HepG2 (cell line): Measurements from ENCODE around the gene PIGZ. TPM values are rescaled to one million over a fixed set of nuclear protein-coding genes. Genes with fewer than 3 reads are reported as not detected.

Experiments used
- AKAP8 ChIP-seq: sonication (generic); formaldehyde crosslinking; IDR thresholded peaks from 2 replicates; pipeline ENCODE4 v1.5.1; 2020; ENCODE audit warnings: mild to moderate bottlenecking, missing genetic modification reagents
- BORCS8-MEF2B ChIP-seq: sonication (generic); formaldehyde crosslinking; IDR thresholded peaks from 2 replicates; pipeline ENCODE4 v1.8.0; 2022; ENCODE audit warnings: mild to moderate bottlenecking, missing genetic modification reagents
- FOXA3 ChIP-seq: IDR thresholded peaks from 2 replicates; pipeline ENCODE4 v1.6.1; 2016; ENCODE audit warnings: missing genetic modification reagents, missing compliant biosample characterization
- HDAC2 ChIP-seq: sonication (generic); formaldehyde crosslinking; IDR thresholded peaks from 2 replicates; pipeline ENCODE4 v1.4.0; 2020; ENCODE audit warnings: missing genetic modification reagents
- HOXA7 ChIP-seq: sonication (generic); formaldehyde crosslinking; IDR thresholded peaks from 2 replicates; pipeline ENCODE4 v1.8.1; 2022; ENCODE audit warnings: mild to moderate bottlenecking, missing genetic modification reagents, moderate library complexity
- MAZ ChIP-seq, 2 experiments: sonication (generic) in 1 of 2; formaldehyde crosslinking in 1 of 2; IDR thresholded peaks; 2 replicates each; pipeline versions ENCODE4 v1.5.0 to v1.6.1; 2012 to 2020; ENCODE audit warnings: low read depth in 2 of 2, mild to moderate bottlenecking in 2 of 2, borderline replicate concordance in 1 of 2, improper control_type of control experiment in 1 of 2, low read length in 1 of 2, missing genetic modification reagents in 1 of 2, moderate library complexity in 1 of 2
- NFKB2 ChIP-seq: sonication (generic); formaldehyde crosslinking; IDR thresholded peaks from 2 replicates; pipeline ENCODE4 v1.4.0; 2020; ENCODE audit warnings: missing genetic modification reagents, borderline replicate concordance
- POLR2G ChIP-seq: fragments of 200-400 bp; formaldehyde crosslinking; IDR thresholded peaks from 2 replicates; pipeline ENCODE4 v1.6.1; 2018; ENCODE audit warnings: mild to moderate bottlenecking, low read depth, low read length, moderate library complexity
- RBAK ChIP-seq: sonication (generic); formaldehyde crosslinking; IDR thresholded peaks from 2 replicates; pipeline ENCODE4 v1.5.1; 2020; ENCODE audit warnings: mild to moderate bottlenecking, missing genetic modification reagents
- RBFOX2 ChIP-seq: fragments of 200-400 bp; formaldehyde crosslinking; IDR thresholded peaks from 2 replicates; pipeline ENCODE4 v1.6.1; 2017; ENCODE audit warnings: low read depth, mild to moderate bottlenecking, low read length
- SALL2 ChIP-seq: sonication (generic); formaldehyde crosslinking; IDR thresholded peaks from 2 replicates; pipeline ENCODE4 v1.8.1; 2023; ENCODE audit warnings: mild to moderate bottlenecking, missing genetic modification reagents, inconsistent platforms
- SNRNP70 ChIP-seq: fragments of 200-400 bp; formaldehyde crosslinking; IDR thresholded peaks from 2 replicates; pipeline ENCODE4 v1.6.1; 2017; ENCODE audit warnings: mild to moderate bottlenecking, low read depth, low read length, moderate library complexity
- SRF ChIP-seq: IDR thresholded peaks from 2 replicates; pipeline ENCODE4 v1.6.1; 2011; ENCODE audit warnings: mild to moderate bottlenecking, low read depth, low read length, moderate library complexity
- TCF7L2 ChIP-seq: IDR thresholded peaks from 2 replicates; pipeline ENCODE4 v1.6.1; 2011; ENCODE audit warnings: mild to moderate bottlenecking, low read depth, low read length, moderate library complexity
- ZC3H13 ChIP-seq: sonication (generic); formaldehyde crosslinking; IDR thresholded peaks from 2 replicates; pipeline ENCODE4 v1.8.1; 2023; ENCODE audit warnings: mild to moderate bottlenecking, missing genetic modification reagents, moderate library complexity
- ZFX ChIP-seq: sonication (generic); formaldehyde crosslinking; IDR thresholded peaks from 2 replicates; pipeline ENCODE4 v1.4.0; 2020; ENCODE audit warnings: mild to moderate bottlenecking, low read depth, missing genetic modification reagents, moderate library complexity
- ZNF136 ChIP-seq: sonication (generic); formaldehyde crosslinking; IDR thresholded peaks from 2 replicates; pipeline ENCODE4 v1.8.1; 2022; ENCODE audit warnings: low read depth, mild to moderate bottlenecking, moderate library complexity, missing genetic modification reagents
- ZNF234 ChIP-seq: sonication (generic); formaldehyde crosslinking; conservative IDR thresholded peaks from 2 replicates; pipeline ENCODE4 v1.5.1; 2020; ENCODE audit warnings: mild to moderate bottlenecking, missing genetic modification reagents
- ZNF589 ChIP-seq: sonication (generic); formaldehyde crosslinking; conservative IDR thresholded peaks from 2 replicates; pipeline ENCODE4 v1.8.0; 2022; ENCODE audit warnings: mild to moderate bottlenecking, moderate library complexity, missing genetic modification reagents
- ZNF670 ChIP-seq: sonication (generic); formaldehyde crosslinking; IDR thresholded peaks from 2 replicates; pipeline ENCODE4 v1.8.0; 2022; ENCODE audit warnings: mild to moderate bottlenecking, missing genetic modification reagents, borderline replicate concordance
- ZNF776 ChIP-seq: sonication (generic); formaldehyde crosslinking; IDR thresholded peaks from 2 replicates; pipeline ENCODE4 v1.4.0; 2020; ENCODE audit warnings: mild to moderate bottlenecking, missing genetic modification reagents
- ZNF790 ChIP-seq: sonication (generic); formaldehyde crosslinking; IDR thresholded peaks from 2 replicates; pipeline ENCODE4 v1.8.0; 2022; ENCODE audit warnings: missing genetic modification reagents, mild to moderate bottlenecking, borderline replicate concordance
- ZNF816 ChIP-seq: sonication (generic); formaldehyde crosslinking; IDR thresholded peaks from 2 replicates; pipeline ENCODE4 v1.8.0; 2022; ENCODE audit warnings: missing genetic modification reagents, mild to moderate bottlenecking, borderline replicate concordance
- polyA plus RNA-seq, 8 experiments: library from polyadenylated mRNA; depleted of rRNA in 3 of 8; stranded (reverse) in 7 of 8; unstranded in 1 of 8; fragments of >200 nt; fragmentation: Illumina TruSeq in 4 of 8; extraction: Trizol in 4 of 8; gene quantifications; 2 replicates each; pipeline versions ENCODE4 v1.2.1 to v1.2.3, GENCODE V29; 2011 to 2016; ENCODE audit warnings: low read depth in 4 of 8, missing spikeins in 1 of 8, mixed read lengths in 1 of 8; ENCODE audit not compliant: insufficient read depth in 1 of 8
- total RNA-seq, 5 experiments: library from RNA; depleted of rRNA; stranded (reverse); fragments of >200 nt; fragmentation: Illumina TruSeq; extraction: Trizol; gene quantifications; 2 replicates each; pipeline ENCODE4 v1.2.3, GENCODE V29; 2016; ENCODE audit warnings: low read depth in 1 of 5
- TF ChIP-seq, protein P1 (sequence below): fragments of 450-650 bp; IDR thresholded peaks from 2 replicates; pipeline ENCODE4 v1.6.1; 2017
- TF ChIP-seq, protein P2 (sequence below): sonication (generic); formaldehyde crosslinking; IDR thresholded peaks from 2 replicates; pipeline ENCODE4 v1.8.0; 2022; ENCODE audit warnings: mild to moderate bottlenecking, missing genetic modification reagents, moderate library complexity
- TF ChIP-seq, protein P3 (sequence below): sonication (generic); formaldehyde crosslinking; IDR thresholded peaks from 2 replicates; pipeline ENCODE4 v1.8.1; 2023; ENCODE audit warnings: mild to moderate bottlenecking, missing genetic modification reagents

PIGZ gene
- total and polyA plus RNA-seq, 2 of the 13 experiments (the other 11 are each of a cell fraction or from before 2014, with no cell fraction given), result 4.7 to 60.5 TPM

GRCh38 chr3:196965804-196966173 lies 2.8 kb downstream of the PIGZ start (continued):
- TF ChIP-seq, protein P1, sequence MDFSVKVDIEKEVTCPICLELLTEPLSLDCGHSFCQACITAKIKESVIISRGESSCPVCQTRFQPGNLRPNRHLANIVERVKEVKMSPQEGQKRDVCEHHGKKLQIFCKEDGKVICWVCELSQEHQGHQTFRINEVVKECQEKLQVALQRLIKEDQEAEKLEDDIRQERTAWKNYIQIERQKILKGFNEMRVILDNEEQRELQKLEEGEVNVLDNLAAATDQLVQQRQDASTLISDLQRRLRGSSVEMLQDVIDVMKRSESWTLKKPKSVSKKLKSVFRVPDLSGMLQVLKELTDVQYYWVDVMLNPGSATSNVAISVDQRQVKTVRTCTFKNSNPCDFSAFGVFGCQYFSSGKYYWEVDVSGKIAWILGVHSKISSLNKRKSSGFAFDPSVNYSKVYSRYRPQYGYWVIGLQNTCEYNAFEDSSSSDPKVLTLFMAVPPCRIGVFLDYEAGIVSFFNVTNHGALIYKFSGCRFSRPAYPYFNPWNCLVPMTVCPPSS, result no peak
- no peak for TF ChIP-seq HDAC2 (CRISPR knock-in tag)
- no peak for TF ChIP-seq ZNF234
- TF ChIP-seq ZNF670 (CRISPR knock-in tag), result 0 out of 2 replicates have a peak, but pooled peaks have one; percentile 22
- TF ChIP-seq ZNF776 (CRISPR knock-in tag), result no peak
- TF ChIP-seq RBFOX2, result 0 out of 2 replicates have a peak, but pooled peaks have one; percentile 32
- TF ChIP-seq RBAK (CRISPR knock-in tag), result no peak
- no peak for TF ChIP-seq MAZ (IDR thresholded peaks at IDR 0.05; ENCODE audit: borderline replicate concordance, low read depth, low read length)
- no peak for TF ChIP-seq MAZ (CRISPR knock-in tag; IDR thresholded peaks at IDR 0.05; ENCODE audit: low read depth)
- TF ChIP-seq SNRNP70, result no peak
- no peak for TF ChIP-seq FOXA3 (CRISPR knock-in tag)
- TF ChIP-seq, protein P2, sequence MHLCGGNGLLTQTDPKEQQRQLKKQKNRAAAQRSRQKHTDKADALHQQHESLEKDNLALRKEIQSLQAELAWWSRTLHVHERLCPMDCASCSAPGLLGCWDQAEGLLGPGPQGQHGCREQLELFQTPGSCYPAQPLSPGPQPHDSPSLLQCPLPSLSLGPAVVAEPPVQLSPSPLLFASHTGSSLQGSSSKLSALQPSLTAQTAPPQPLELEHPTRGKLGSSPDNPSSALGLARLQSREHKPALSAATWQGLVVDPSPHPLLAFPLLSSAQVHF, result no peak
- peak; percentile 2; the same call in 1 of the 2 replicates for TF ChIP-seq POLR2G
- no peak for TF ChIP-seq TCF7L2
- TF ChIP-seq SRF, result no peak
- 0 out of 2 replicates have a peak, but pooled peaks have one; percentile 27 for TF ChIP-seq ZNF790 (CRISPR knock-in tag)
- TF ChIP-seq AKAP8, result peak; percentile 71; the same call in 1 of the 2 replicates
- TF ChIP-seq SALL2 (CRISPR knock-in tag), result no peak
- TF ChIP-seq BORCS8-MEF2B (CRISPR knock-in tag), result no peak
- no peak for TF ChIP-seq ZNF589 (CRISPR knock-in tag)
- TF ChIP-seq ZNF136 (CRISPR knock-in tag), result no peak
- peak; percentile 46; the same call in 1 of the 2 replicates for TF ChIP-seq ZC3H13 (CRISPR knock-in tag)
- peak; percentile 44; the same call in 1 of the 2 replicates for TF ChIP-seq ZFX (CRISPR knock-in tag)
- no peak for TF ChIP-seq NFKB2 (CRISPR knock-in tag)
- TF ChIP-seq ZNF816 (CRISPR knock-in tag), result peak; percentile 66; the same call in 1 of the 2 replicates
- no peak for TF ChIP-seq HOXA7 (CRISPR knock-in tag)
- TF ChIP-seq, protein P3, sequence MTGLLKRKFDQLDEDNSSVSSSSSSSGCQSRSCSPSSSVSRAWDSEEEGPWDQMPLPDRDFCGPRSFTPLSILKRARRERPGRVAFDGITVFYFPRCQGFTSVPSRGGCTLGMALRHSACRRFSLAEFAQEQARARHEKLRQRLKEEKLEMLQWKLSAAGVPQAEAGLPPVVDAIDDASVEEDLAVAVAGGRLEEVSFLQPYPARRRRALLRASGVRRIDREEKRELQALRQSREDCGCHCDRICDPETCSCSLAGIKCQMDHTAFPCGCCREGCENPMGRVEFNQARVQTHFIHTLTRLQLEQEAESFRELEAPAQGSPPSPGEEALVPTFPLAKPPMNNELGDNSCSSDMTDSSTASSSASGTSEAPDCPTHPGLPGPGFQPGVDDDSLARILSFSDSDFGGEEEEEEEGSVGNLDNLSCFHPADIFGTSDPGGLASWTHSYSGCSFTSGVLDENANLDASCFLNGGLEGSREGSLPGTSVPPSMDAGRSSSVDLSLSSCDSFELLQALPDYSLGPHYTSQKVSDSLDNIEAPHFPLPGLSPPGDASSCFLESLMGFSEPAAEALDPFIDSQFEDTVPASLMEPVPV (CRISPR knock-in tag), result no peak
